Measurements from ENCODE around the gene RNF217.

RNF217 gene

GRCh38 chr6:125077453-125077852 is 115.2 kb downstream of the RNF217 start:
- Histone ChIP-seq H3K4me1 (ENCODE audit: control insufficient read depth, insufficient read depth, low read length) (peaks cover 3% of the 10 kb centered on the region; the same call in 1 of the 2 replicates), H3K27ac (ENCODE audit: low read depth, low read length) (no peak overlapping the region), H3K36me3 (ENCODE audit: control insufficient read depth, insufficient read depth, low read length) (no peaks in the 10 kb centered on the region), H3K4me3 (ENCODE audit: low read depth, low read length) (no peak overlapping the region), H3K27me3 (ENCODE audit: control insufficient read depth, insufficient read depth, low read length) (no peaks in the 10 kb centered on the region), H3K9me3 (ENCODE audit: control insufficient read depth, insufficient read depth, low read depth, low read length) (no peaks in the 10 kb centered on the region), H3K9ac (ENCODE audit: low read length) (no peak overlapping the region)

DNA sequence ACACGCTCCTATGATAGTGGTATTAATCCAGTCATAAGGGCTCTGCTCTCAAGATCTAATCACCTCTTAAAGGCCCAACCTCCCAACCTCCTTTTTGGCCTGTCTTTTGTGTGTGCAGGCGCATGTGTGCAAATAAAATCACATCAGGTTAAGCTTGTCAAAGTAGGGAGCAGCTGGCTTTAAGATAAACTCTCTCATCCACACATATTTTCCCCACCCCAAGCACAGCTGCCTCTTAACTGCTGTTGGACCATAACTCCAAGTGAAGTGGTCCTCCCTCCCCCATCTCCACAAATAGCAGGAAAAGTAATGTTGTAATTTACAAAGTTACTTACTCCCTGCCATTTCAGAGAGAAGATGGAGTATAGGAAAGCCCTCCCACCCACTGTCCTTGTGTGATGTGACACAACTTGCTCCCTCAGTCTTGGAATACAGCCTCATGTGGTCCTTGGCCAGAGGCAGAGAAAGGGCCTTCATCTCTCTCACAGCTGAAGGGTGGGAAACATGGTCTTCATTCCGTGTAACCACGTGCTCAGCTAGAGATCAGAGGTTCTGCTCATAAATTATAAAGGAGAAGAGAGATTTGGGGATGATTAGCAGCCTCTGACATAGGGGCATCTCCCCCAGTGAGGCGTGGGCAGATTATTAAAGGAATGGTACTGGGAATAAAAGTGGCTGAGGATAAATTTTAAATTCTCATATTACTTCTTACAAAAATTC is 116.5 kb downstream of the RNF217 start:
- H3K36me3 ChIP-seq (ENCODE audit: control insufficient read depth, insufficient read depth, low read length): peaks cover 2% of the 10 kb centered on the region; the same call in 1 of the 2 replicates
- peaks cover 3% of the 10 kb centered on the region; the same call in 1 of the 2 replicates for H3K4me1 ChIP-seq (ENCODE audit: control insufficient read depth, insufficient read depth, low read length)
- no peaks in the 10 kb centered on the region for H3K27me3 ChIP-seq (ENCODE audit: control insufficient read depth, insufficient read depth, low read length)
- H3K9ac ChIP-seq (ENCODE audit: low read length): no peak overlapping the region
- H3K4me3 ChIP-seq (ENCODE audit: low read depth, low read length): no peak overlapping the region
- H3K9me3 ChIP-seq (ENCODE audit: control insufficient read depth, insufficient read depth, low read depth, low read length): no peaks in the 10 kb centered on the region
- no peak overlapping the region for H3K27ac ChIP-seq (ENCODE audit: low read depth, low read length)

- Histone ChIP-seq H3K9ac (ENCODE audit: low read length) (no peak overlapping the region), H3K27me3 (ENCODE audit: control insufficient read depth, insufficient read depth, low read length) (no peaks in the 10 kb centered on the region)
Measured at GRCh38 chr6:125082908-125083683, 120.9 kb downstream of the RNF217 start.

GRCh38 chr6:125083684-125083990 is 121.4 kb downstream of the RNF217 start:
- Histone ChIP-seq H3K36me3 (ENCODE audit: control insufficient read depth, insufficient read depth, low read length) (peaks cover 2% of the 10 kb centered on the region; the same call in 1 of the 2 replicates), H3K4me1 (ENCODE audit: control insufficient read depth, insufficient read depth, low read length) (no peaks in the 10 kb centered on the region), H3K9ac (ENCODE audit: low read length) (no peak overlapping the region), H3K4me3 (ENCODE audit: low read depth, low read length) (no peak overlapping the region), H3K27me3 (ENCODE audit: control insufficient read depth, insufficient read depth, low read length) (no peaks in the 10 kb centered on the region), H3K9me3 (ENCODE audit: control insufficient read depth, insufficient read depth, low read depth, low read length) (no peaks in the 10 kb centered on the region), H3K27ac (ENCODE audit: low read depth, low read length) (no peak overlapping the region)

More at GRCh38 chr6:125082908-125083683, 120.9 kb downstream of the RNF217 start:
- Histone ChIP-seq H3K4me3 (ENCODE audit: low read depth, low read length) (no peak overlapping the region), H3K4me1 (ENCODE audit: control insufficient read depth, insufficient read depth, low read length) (no peaks in the 10 kb centered on the region), H3K27ac (ENCODE audit: low read depth, low read length) (no peak overlapping the region), H3K36me3 (ENCODE audit: control insufficient read depth, insufficient read depth, low read length) (peaks cover 2% of the 10 kb centered on the region; the same call in 1 of the 2 replicates), H3K9me3 (ENCODE audit: control insufficient read depth, insufficient read depth, low read depth, low read length) (no peaks in the 10 kb centered on the region)

- H3K9ac ChIP-seq (ENCODE audit: low read length): no peak overlapping the region
- H3K4me3 ChIP-seq (ENCODE audit: low read depth, low read length): no peak overlapping the region
- H3K27ac ChIP-seq (ENCODE audit: low read depth, low read length): no peak overlapping the region
- H3K9me3 ChIP-seq (ENCODE audit: control insufficient read depth, insufficient read depth, low read depth, low read length): no peaks in the 10 kb centered on the region
- H3K36me3 ChIP-seq (ENCODE audit: control insufficient read depth, insufficient read depth, low read length): peaks cover 2% of the 10 kb centered on the region; the same call in 1 of the 2 replicates
- no peaks in the 10 kb centered on the region for H3K4me1 ChIP-seq (ENCODE audit: control insufficient read depth, insufficient read depth, low read length)
- H3K27me3 ChIP-seq (ENCODE audit: control insufficient read depth, insufficient read depth, low read length): no peaks in the 10 kb centered on the region
Measured at GRCh38 chr6:125086716-125087115, 124.5 kb downstream of the RNF217 start.

DNA sequence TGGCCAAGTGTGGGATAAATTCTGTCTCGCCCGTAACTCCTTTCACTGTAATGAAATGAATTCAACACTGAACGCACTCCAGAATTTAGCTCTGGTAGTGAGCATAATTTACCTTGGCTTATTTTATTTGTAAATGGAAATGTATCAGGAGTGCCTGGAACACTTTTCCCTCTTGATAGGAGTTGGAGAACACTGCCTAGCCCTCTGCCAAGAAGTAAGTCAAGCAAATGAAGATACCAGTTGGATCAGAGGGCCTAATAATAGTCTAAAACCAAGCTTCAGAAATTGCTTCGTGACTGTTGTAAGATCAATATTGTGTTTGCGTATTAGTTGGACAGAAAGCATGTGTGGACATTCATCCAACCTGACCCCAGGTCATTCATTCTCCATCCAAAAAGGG is 126.7 kb downstream of the RNF217 start:
- no peak overlapping the region for H3K4me3 ChIP-seq (ENCODE audit: low read depth, low read length)
- no peaks in the 10 kb centered on the region for H3K36me3 ChIP-seq (ENCODE audit: control insufficient read depth, insufficient read depth, low read length)
- H3K9ac ChIP-seq (ENCODE audit: low read length): no peak overlapping the region

GRCh38 chr6:125094563-125094962 is 132.3 kb downstream of the RNF217 start:
- no peaks in the 10 kb centered on the region for H3K9me3 ChIP-seq (ENCODE audit: control insufficient read depth, insufficient read depth, low read depth, low read length)
- no peaks in the 10 kb centered on the region for H3K36me3 ChIP-seq (ENCODE audit: control insufficient read depth, insufficient read depth, low read length)
- no peak overlapping the region for H3K9ac ChIP-seq (ENCODE audit: low read length)
- H3K27ac ChIP-seq (ENCODE audit: low read depth, low read length): no peak overlapping the region
- H3K4me3 ChIP-seq (ENCODE audit: low read depth, low read length): no peak overlapping the region
- H3K27me3 ChIP-seq (ENCODE audit: control insufficient read depth, insufficient read depth, low read length): peaks cover 11% of the 10 kb centered on the region; the same call in 1 of the 2 replicates
- H3K4me1 ChIP-seq (ENCODE audit: control insufficient read depth, insufficient read depth, low read length): no peaks in the 10 kb centered on the region

More for the DNA sequence above, 126.7 kb downstream of the RNF217 start:
- no peaks in the 10 kb centered on the region for H3K4me1 ChIP-seq (ENCODE audit: control insufficient read depth, insufficient read depth, low read length)
- no peak overlapping the region for H3K27ac ChIP-seq (ENCODE audit: low read depth, low read length)
- no peaks in the 10 kb centered on the region for H3K9me3 ChIP-seq (ENCODE audit: control insufficient read depth, insufficient read depth, low read depth, low read length)
- no peaks in the 10 kb centered on the region for H3K27me3 ChIP-seq (ENCODE audit: control insufficient read depth, insufficient read depth, low read length)

GRCh38 chr6:125095580-125096301 is 133.5 kb downstream of the RNF217 start:
- H3K9ac ChIP-seq (ENCODE audit: low read length): no peak overlapping the region
- H3K36me3 ChIP-seq (ENCODE audit: control insufficient read depth, insufficient read depth, low read length): no peaks in the 10 kb centered on the region
- no peak overlapping the region for H3K4me3 ChIP-seq (ENCODE audit: low read depth, low read length)
- H3K9me3 ChIP-seq (ENCODE audit: control insufficient read depth, insufficient read depth, low read depth, low read length): no peaks in the 10 kb centered on the region
- H3K27ac ChIP-seq (ENCODE audit: low read depth, low read length): no peak overlapping the region
- H3K4me1 ChIP-seq (ENCODE audit: control insufficient read depth, insufficient read depth, low read length): no peaks in the 10 kb centered on the region
- H3K27me3 ChIP-seq (ENCODE audit: control insufficient read depth, insufficient read depth, low read length): peaks cover 20% of the 10 kb centered on the region; the same call in 1 of the 2 replicates

DNA sequence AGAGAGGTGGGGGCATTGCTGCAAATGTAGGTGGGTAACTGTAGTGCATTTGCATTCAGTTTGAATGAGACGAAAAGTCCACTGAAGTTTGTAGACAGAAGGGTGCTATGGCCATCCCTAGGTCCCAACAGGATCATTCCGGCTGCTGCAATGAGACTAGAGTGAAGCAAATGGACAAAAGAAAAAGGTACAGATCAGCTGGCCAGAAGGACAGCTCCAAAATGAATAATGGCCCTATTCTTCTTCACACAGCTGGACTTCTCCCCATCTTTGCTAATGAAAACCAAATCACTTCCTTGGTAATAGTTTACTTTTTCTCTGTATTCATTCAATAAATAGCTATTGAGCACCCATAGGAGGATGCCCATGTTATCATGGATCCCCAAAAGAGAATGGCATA is 134.9 kb downstream of the RNF217 start:
- Histone ChIP-seq H3K4me1 (ENCODE audit: control insufficient read depth, insufficient read depth, low read length) (no peaks in the 10 kb centered on the region), H3K36me3 (ENCODE audit: control insufficient read depth, insufficient read depth, low read length) (no peaks in the 10 kb centered on the region), H3K4me3 (ENCODE audit: low read depth, low read length) (no peak overlapping the region), H3K27me3 (ENCODE audit: control insufficient read depth, insufficient read depth, low read length) (peaks cover 20% of the 10 kb centered on the region; the same call in 1 of the 2 replicates), H3K9me3 (ENCODE audit: control insufficient read depth, insufficient read depth, low read depth, low read length) (no peaks in the 10 kb centered on the region), H3K27ac (ENCODE audit: low read depth, low read length) (no peak overlapping the region), H3K9ac (ENCODE audit: low read length) (no peak overlapping the region)

GRCh38 chr6:125098253-125098652 is 136.0 kb downstream of the RNF217 start:
- no peak overlapping the region for H3K27ac ChIP-seq (ENCODE audit: low read depth, low read length)
- H3K4me3 ChIP-seq (ENCODE audit: low read depth, low read length): no peak overlapping the region
- peaks cover 20% of the 10 kb centered on the region; the same call in 1 of the 2 replicates for H3K27me3 ChIP-seq (ENCODE audit: control insufficient read depth, insufficient read depth, low read length)
- no peaks in the 10 kb centered on the region for H3K9me3 ChIP-seq (ENCODE audit: control insufficient read depth, insufficient read depth, low read depth, low read length)
- no peaks in the 10 kb centered on the region; the same call in 1 of the 2 replicates for H3K4me1 ChIP-seq (ENCODE audit: control insufficient read depth, insufficient read depth, low read length)
- no peak overlapping the region for H3K9ac ChIP-seq (ENCODE audit: low read length)
- H3K36me3 ChIP-seq (ENCODE audit: control insufficient read depth, insufficient read depth, low read length): no peaks in the 10 kb centered on the region
